GM10847 (cell line): ENCODE measurements around the gene TGFBRAP1.

Experiments
- POLR2A ChIP-seq: IDR thresholded peaks from 2 replicates; pipeline ENCODE4 v1.6.1; 2011; ENCODE audit not compliant: insufficient read length; ENCODE audit errors: extremely low read depth

TGFBRAP1 gene

DNA sequence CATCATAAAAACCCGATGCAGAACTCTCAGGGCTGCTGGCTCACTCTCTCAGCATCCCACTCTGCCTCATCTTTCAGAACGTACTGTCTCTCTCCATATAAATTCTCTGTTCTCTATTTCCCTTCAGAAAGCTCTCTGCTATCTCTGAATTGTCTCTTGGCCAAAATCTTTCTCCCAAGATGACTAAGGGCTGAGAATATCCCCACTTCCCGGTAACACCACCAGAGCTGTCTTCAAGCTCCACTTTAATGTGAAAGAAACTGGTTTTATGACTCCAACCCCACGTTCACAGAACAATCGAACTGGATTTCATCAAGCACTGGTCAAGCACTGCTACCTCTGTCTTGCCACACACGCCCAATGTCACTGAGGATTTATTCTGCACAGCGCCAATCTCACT, 22.4 kb downstream of the TGFBRAP1 start:
- no peak for TF ChIP-seq POLR2A

DNA sequence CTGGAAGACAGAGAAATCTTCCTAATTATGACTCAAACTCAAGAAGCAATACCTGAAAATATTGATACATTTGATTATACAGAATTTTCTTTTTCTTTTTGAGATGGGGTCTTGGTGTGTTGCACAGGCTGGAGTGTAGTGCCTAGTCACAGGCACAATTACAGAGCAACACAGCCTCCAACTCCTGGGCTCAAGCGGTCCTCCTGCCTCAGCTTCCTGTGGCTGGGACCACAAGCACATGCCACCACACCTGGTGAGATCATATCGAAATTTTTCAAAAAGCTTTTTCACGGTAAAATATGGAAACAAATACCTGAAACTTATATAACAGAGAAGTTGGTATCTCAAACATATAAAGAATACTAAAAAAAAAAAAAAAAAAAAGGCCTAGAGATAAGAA, 27.9 kb downstream of the TGFBRAP1 start:
- TF ChIP-seq POLR2A: no peak

DNA sequence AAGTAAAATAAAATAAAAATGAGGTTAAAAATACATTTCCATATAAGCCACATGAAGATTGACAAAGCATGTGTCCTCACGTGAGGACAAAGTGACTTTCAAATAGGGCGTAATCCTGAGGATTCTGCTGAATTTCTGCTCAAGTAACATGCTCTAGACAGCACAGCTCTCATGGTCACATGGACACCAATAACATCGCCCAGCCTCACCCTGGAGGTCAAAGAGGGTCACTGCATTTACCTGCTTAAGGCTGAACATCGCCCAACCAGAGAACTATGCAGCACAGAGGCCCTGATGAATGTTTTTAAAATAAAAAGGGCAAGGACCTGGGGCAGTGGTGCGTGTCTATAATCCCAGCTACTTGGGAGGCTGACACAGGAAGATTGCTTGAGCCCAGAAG, 30.2 kb downstream of the TGFBRAP1 start:
- TF ChIP-seq POLR2A: no peak

DNA sequence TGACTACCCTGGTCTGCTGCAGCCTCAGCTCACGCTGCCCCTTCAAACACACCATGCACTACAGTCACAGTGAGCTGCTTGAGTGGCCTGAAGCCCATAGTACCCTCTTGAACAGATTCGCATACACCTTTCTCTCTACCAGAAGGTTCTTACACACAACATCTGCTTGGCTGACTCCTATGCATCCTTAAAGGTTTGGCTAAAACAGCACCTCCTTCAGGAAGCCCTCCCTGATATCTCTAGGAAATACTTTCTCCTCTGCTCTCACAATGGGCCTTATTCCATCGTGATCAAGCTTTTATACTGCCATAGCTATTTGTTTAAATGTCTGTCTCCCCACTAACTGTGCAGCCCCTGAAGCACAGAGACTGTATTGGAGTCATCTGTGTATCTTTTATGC, 31.5 kb downstream of the TGFBRAP1 start:
- no peak for TF ChIP-seq POLR2A

DNA sequence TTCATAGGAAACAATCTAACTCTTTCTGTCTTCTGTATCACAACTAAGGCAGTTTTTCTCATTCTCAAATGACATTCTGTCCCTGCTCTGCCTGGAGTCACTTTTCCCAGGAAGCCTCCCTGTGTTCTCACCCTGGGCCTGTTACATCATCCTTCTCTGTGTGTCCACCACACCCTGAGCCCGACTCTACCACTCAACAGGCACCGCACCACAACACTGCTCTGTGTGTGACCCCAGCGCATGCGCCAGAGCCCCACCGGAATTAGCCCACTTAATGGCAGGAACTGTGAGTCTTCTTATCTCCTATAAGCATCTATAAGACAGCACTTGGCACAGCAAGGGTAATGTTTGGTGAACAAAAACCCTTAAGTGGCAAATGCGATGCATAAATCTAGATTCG, 32.3 kb downstream of the TGFBRAP1 start:
- TF ChIP-seq POLR2A: no peak

DNA sequence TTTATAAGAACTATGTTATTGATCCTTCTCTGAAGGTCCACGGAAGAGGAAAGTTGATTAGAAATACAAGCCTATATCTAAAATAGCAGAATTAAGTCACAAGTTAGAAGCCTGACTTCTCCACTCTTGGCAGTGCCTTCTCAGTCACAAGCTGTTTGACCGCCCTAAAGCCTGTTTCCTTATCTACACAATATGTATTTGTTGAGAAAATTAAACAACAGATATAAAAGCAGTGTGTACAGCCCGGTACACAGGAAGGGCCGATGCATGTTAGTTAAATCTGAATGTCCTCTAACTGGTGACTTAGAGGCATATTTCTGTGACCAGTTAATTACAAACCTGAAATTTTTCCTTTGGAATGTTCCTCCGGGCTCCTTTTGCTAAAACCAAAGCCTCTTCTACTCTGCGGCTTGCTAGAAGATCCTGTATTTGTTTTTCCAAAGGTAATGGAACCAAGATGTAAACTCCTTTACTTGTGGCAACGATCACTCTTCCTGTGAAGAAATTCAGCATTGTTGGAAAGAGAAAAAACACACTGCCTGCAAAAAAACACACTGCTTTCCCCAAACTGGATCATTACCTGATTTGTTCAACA, 33.4 kb downstream of the TGFBRAP1 start:
- TF ChIP-seq POLR2A: no peak

DNA sequence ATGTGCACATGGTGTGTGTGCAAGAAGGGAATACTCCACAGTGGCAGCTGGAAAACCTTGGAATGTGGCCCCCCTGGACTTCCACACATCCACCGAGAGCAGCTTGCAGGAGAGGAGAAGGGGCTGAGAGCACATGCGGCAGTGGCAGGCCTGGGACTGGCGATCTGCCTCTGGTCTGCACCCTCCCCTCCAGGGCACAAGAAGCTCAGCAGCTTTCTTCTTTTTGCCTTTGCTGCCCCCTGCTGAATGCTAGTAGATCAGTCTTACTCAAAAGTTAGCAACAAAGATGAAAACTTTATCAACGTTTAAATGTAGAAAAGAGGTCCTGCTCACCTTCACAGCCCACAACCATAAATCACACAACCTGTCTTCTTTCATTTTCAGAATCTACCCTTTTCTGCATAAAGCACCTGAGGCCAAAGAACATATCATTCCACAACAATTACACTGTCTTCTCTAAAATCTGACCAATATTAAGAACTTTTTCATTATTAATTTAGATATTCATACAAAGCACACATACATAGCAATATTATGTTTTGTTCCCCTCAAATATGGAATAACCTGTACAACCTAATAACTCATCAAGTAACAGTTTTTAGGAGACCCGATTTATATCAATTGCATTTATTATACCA, 34.6 kb downstream of the TGFBRAP1 start:
- TF ChIP-seq POLR2A: no peak

DNA sequence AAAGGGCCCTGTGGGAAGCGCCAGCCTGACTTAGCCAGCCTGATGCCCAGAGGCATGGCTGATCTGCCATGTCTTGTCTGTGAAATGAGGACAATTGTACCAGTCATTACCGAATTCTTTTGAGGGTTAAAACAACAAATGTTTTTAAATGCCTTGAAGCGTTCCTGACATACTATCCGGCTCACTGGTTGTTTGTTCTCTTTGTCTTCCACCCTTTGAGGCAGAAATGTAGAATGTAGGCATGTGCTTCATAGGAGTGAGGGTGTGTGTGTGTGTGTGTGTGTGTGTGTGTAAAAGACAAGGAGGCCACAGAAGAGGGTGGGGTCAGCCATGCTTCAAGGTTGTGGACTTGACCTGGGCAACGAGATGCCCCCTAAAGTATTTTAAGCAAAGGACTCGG, 35.5 kb downstream of the TGFBRAP1 start:
- no peak for TF ChIP-seq POLR2A

DNA sequence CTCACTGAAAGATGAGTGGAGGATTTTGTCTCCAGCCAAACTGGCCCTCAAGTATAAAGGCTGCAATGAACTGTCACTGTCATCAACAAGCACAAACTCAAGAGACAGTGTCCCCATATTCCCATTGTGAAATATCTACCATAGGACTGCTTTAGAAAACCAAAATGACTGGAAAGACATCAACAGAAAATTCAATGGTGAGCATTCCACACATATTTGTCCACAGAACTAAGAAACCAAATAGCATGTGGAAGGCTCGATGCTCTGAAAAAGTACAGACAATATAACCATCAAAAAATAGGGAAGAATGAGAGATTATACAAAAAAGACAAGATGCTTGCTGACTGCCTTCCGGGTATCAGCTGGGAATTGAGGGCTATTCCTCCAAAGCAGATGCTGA, 37.6 kb downstream of the TGFBRAP1 start:
- no peak for TF ChIP-seq POLR2A

DNA sequence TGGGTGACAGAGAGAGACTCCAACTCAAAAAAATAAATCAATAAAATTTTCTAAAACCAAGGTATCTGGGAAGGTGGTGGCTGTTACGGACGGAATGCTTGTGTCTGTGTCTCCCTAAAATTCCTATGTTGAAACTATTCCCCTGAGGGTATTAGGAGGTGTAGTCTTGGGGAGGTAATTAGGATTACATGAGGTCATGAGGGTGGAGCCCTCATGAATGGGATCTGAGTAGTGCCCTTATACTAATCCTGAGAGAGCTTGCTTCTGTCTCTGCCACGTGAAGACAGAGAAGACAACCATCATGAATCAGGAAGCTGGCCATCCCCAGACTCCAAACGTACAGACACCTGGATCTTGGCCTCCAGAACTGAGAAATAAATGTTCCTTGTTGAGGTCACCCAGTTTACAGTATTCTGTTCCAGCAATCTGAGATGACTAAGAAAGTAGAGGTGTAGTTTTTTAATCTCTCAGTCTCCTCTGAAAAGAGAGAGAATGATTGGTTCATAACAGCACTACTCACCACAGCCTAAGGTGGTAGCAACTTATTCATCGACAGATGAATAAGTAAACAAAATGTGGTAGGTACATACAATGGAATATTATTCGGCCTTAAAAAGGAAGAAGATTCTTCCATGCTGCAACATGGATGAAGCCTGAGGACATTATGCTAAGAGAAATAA, 38.4 kb downstream of the TGFBRAP1 start:
- no peak for TF ChIP-seq POLR2A

DNA sequence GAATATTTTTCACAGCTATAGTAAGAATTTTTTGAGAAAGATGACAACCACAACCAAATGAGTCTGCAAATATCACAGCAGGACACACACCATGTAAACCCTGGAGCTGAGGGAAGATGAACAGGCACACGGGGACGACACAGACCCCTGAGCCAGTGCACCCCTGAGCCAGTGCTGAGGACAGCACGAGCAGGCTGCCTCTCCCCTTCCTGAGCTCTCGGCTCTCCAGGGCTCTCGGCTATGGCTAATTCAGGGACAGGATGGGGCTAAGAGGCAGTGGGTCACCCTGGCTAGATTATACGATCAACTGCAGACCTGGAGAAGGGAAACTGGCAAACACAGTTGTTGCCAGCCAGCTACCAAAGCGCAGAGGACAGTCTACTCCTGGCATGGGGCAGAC, 41.4 kb downstream of the TGFBRAP1 start:
- TF ChIP-seq POLR2A: no peak

DNA sequence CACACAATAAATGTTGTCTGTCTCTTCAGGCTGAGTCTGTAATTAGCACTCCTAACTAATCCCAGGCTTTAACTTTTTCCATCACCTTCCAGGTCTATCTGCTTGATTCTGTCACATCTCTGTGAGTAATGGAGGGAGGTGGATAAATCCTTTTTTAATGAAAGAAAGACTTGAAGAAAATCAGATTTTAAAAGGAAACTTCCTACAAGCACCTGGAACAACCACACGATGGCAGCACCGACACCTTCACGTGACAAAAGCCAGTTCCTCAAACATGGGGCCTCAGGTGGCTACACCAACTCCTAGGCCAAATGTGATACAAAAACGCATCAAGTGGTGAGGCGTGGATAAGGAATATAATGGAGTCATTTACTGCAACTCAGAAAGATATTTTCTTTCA, 41.8 kb downstream of the TGFBRAP1 start:
- TF ChIP-seq POLR2A: no peak

DNA sequence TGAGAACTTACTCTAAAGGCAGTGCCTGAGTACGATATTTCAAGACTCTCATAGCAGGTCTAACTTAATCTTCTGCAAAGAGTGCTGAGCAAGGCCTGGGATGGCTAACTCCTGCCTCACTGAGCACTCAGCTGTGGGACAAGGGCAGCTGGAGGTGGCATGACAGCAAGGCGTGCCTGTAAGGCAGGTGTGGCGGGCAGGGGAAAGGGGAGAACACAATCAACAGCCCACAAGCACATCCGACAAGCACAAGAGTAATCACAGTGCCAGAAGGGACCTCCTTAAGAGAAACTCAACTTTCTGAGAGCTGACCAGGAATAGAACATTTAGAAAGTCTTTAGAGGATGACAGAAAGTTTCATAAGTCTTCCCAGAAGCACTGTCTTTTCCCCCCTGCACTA, 46.0 kb downstream of the TGFBRAP1 start:
- TF ChIP-seq POLR2A: no peak

DNA sequence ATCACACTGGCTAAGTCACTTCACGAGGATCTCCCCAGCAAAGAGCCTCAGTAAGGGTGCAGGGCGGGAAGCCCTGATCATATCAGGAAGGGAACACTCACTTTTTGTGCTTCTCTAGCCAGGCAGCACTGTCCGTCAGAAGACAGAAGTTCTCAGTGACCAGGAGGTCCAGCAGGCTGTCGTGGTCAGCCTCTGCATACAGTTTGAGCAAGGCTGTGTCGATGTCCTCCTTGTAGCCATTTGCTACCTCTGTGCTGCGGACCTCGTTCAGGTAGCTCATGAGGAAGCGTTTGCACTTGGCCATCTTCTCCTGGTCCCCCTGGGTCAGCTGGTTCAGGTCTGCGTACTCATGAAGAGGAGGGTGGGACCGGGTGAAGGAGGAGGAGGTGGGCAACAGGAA, 49.3 kb downstream of the TGFBRAP1 start:
- no peak for TF ChIP-seq POLR2A

DNA sequence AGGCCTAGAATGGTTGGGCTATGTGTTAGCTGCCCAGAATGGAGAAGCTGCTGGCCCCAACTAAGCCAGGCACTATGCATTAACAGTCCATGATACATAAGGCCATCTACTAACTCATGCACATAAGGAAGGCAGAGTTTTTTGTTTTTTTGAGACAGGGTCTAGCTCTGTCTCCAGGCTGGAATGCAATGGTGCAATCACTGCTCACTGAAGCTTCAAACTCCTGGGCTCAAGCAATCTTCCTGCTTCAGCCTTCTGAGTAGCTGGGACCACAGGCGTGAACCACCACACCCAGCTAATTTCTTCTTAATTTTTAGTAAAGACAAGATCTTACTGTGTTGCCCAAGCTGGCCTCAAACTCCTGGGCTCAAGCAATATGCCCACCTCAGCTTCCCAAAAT, 50.4 kb downstream of the TGFBRAP1 start:
- no peak for TF ChIP-seq POLR2A

DNA sequence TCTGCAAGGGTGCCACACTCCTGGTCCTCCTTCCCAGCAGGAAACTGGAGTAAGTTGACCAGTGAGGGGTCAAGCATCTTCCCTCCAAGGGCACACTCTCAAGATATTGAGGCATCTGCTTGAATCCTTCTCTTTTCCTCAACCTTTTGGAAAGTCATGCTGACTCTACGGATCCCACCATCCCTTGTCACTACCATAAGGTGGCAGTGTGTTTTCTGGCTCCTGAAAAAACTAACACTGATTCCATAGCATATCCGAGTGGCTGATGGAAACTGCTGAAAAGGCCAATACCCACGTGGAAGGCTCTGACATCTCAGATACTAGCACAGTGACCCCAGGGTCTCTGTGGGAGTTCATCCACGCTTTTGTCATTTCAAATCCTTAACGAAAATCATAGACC, 50.9 kb downstream of the TGFBRAP1 start:
- no peak for TF ChIP-seq POLR2A

DNA sequence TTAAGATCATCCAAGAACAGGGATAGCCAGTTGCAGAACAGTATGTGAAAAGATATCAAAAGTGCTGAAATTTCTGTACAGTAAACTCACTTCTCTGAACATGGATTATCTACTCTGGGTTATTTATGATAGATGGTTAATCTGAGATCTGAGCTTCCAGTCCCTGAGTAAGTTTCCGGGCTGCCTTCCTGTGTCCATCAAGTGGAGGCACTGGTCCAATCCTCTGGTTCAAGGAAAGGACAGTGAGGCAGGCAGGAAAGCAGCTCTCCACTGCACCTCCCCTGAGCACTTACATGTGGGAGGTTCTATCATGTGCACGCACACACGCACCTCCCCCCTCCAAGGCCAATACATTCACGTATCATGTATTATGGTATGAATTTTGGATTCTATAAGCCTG, 55.5 kb downstream of the TGFBRAP1 start:
- TF ChIP-seq POLR2A: no peak
